ENCODE measurements around the gene KCTD5.
"Not testable (repeated sequence)": the region's sequence is repeated elsewhere in the genome, so short reads cannot be mapped to it uniquely, and the experiment has no call there.

Gene KCTD5

GRCh38 chr16:2696601-2697250 lies 14.4 kb downstream of the KCTD5 start:
- not testable (repeated sequence) for H3K4me3 ChIP-seq (ENCODE audit: low read depth, low read length)

GRCh38 chr16:2697401-2697948 lies 15.2 kb downstream of the KCTD5 start:
- H3K4me3 ChIP-seq (ENCODE audit: low read depth, low read length), result no peak overlapping the region

GRCh38 chr16:2698103-2698870 lies 16.0 kb downstream of the KCTD5 start:
- H3K4me3 ChIP-seq (ENCODE audit: low read depth, low read length), result no peak overlapping the region

- H3K4me3 ChIP-seq (ENCODE audit: low read depth, low read length), result no peak overlapping the region
Measured at GRCh38 chr16:2698965-2699750, 16.8 kb downstream of the KCTD5 start.

GRCh38 chr16:2699791-2700600 lies 17.7 kb downstream of the KCTD5 start:
- H3K4me3 ChIP-seq (ENCODE audit: low read depth, low read length), result no peak overlapping the region

- H3K4me3 ChIP-seq (ENCODE audit: low read depth, low read length), result no peak overlapping the region
Measured at GRCh38 chr16:2700786-2701185, 18.5 kb downstream of the KCTD5 start.

- no peak overlapping the region for H3K4me3 ChIP-seq (ENCODE audit: low read depth, low read length)
Measured at GRCh38 chr16:2701272-2701671, 18.9 kb downstream of the KCTD5 start.

GRCh38 chr16:2701713-2702437 lies 19.6 kb downstream of the KCTD5 start:
- no peak overlapping the region for H3K4me3 ChIP-seq (ENCODE audit: low read depth, low read length)

- no peak overlapping the region for H3K4me3 ChIP-seq (ENCODE audit: low read depth, low read length)
Measured at GRCh38 chr16:2702438-2702825, 20.1 kb downstream of the KCTD5 start.

- H3K4me3 ChIP-seq (ENCODE audit: low read depth, low read length), result no peak overlapping the region
Measured at GRCh38 chr16:2702871-2703745, 20.8 kb downstream of the KCTD5 start.

GRCh38 chr16:2704166-2704982 lies 22.1 kb downstream of the KCTD5 start:
- no peak overlapping the region for H3K4me3 ChIP-seq (ENCODE audit: low read depth, low read length)

- H3K4me3 ChIP-seq (ENCODE audit: low read depth, low read length), result no peak overlapping the region
Measured at GRCh38 chr16:2704983-2705275, 22.6 kb downstream of the KCTD5 start.

- no peak overlapping the region for H3K4me3 ChIP-seq (ENCODE audit: low read depth, low read length)
Measured at GRCh38 chr16:2705351-2705750, 23.0 kb downstream of the KCTD5 start.

GRCh38 chr16:2706085-2706484 lies 23.8 kb downstream of the KCTD5 start:
- no peak overlapping the region for H3K4me3 ChIP-seq (ENCODE audit: low read depth, low read length)

GRCh38 chr16:2706611-2707311 lies 24.4 kb downstream of the KCTD5 start:
- H3K4me3 ChIP-seq (ENCODE audit: low read depth, low read length), result no peak overlapping the region

- no peak overlapping the region for H3K4me3 ChIP-seq (ENCODE audit: low read depth, low read length)
Measured at GRCh38 chr16:2707368-2708289, 25.3 kb downstream of the KCTD5 start.

GRCh38 chr16:2708290-2708639 lies 25.9 kb downstream of the KCTD5 start:
- no peak overlapping the region for H3K4me3 ChIP-seq (ENCODE audit: low read depth, low read length)

All from iPS-11a (cell line).